K562 (cell line): ENCODE measurements around the gene PLAAT4. TPM values are rescaled to one million over a fixed set of nuclear protein-coding genes. Genes with fewer than 3 reads are reported as not detected.

Source experiments
- BDP1 ChIP-seq: IDR thresholded peaks from 3 replicates; pipeline ENCODE4 v1.6.1; 2011; ENCODE audit not compliant: insufficient read length, insufficient read depth
- CBX8 ChIP-seq: fragments of 200-600 bp; sonication (generic); IDR thresholded peaks from 2 replicates; pipeline ENCODE4 v1.6.1; 2012; ENCODE audit warnings: borderline replicate concordance, mixed run types, low read depth, mild to moderate bottlenecking, moderate library complexity, mixed read lengths, low read length, control low read depth, inconsistent platforms; ENCODE audit not compliant: poor library complexity, severe bottlenecking; ENCODE audit errors: extremely low read depth
- CEBPG ChIP-seq, 3 experiments: fragments of 200-800 bp in 1 of 3; sonication (Bioruptor generic) in 1 of 3; sonication (generic) in 1 of 3; formaldehyde crosslinking in 1 of 3; IDR thresholded peaks in 2 of 3; conservative IDR thresholded peaks in 1 of 3; 2 replicates each; pipeline versions ENCODE4 v1.6.1 to v1.8.0; 2016 to 2022; ENCODE audit warnings: missing compliant biosample characterization in 2 of 3, missing genetic modification characterization in 2 of 3, mild to moderate bottlenecking in 1 of 3, missing genetic modification reagents in 1 of 3
- CREM ChIP-seq: IDR thresholded peaks from 2 replicates; pipeline ENCODE4 v1.6.1; 2014; ENCODE audit warnings: antibody characterized with exemption, low read depth
- DPF2 ChIP-seq: fragments of 450-650 bp; IDR thresholded peaks from 2 replicates; pipeline ENCODE4 v1.6.1; 2016
- EZH2 ChIP-seq: IDR thresholded peaks from 2 replicates; pipeline ENCODE4 v1.6.1; 2012; ENCODE audit warnings: low read depth, mild to moderate bottlenecking, inconsistent platforms, low read length, borderline replicate concordance
- FOXA3 ChIP-seq, 2 experiments: fragments of 450-650 bp in 1 of 2; sonication (generic) in 1 of 2; formaldehyde crosslinking; IDR thresholded peaks in 1 of 2; conservative IDR thresholded peaks in 1 of 2; 2 replicates each; pipeline versions ENCODE4 v1.4.0 to v1.8.0; 2020 to 2022; ENCODE audit warnings: mild to moderate bottlenecking in 2 of 2, missing genetic modification reagents in 1 of 2
- HDAC1 ChIP-seq, 2 experiments: fragments of 450-650 bp; IDR thresholded peaks; 2 replicates each; pipeline ENCODE4 v1.6.1; 2016 to 2017; ENCODE audit warnings: inconsistent platforms in 1 of 2, mild to moderate bottlenecking in 1 of 2, moderate library complexity in 1 of 2
- NBN ChIP-seq: fragments of 450-650 bp; IDR thresholded peaks from 2 replicates; pipeline ENCODE4 v1.6.1; 2016; ENCODE audit warnings: low read depth, mild to moderate bottlenecking
- RAD21 ChIP-seq, 2 experiments: fragments of 250-450 bp in 1 of 2; fragments of 450-650 bp in 1 of 2; sonication (Bioruptor Pico) in 1 of 2; formaldehyde crosslinking in 1 of 2; IDR thresholded peaks in 1 of 2; conservative IDR thresholded peaks in 1 of 2; 2 replicates each; pipeline versions ENCODE4 v1.4.0 to v1.8.0; 2020 to 2022; ENCODE audit warnings: mild to moderate bottlenecking in 2 of 2, moderate library complexity in 1 of 2
- SNRNP70 ChIP-seq: fragments of 200-400 bp; formaldehyde crosslinking; optimal IDR thresholded peaks from 2 replicates; pipeline ENCODE3; 2017; ENCODE audit warnings: low read depth, low read length
- STAT5A ChIP-seq: IDR thresholded peaks from 2 replicates; pipeline ENCODE4 v1.6.1; 2012; ENCODE audit warnings: low read length, inconsistent platforms, borderline replicate concordance
- TBL1XR1 ChIP-seq, 2 experiments: IDR thresholded peaks; 2 replicates each; pipeline ENCODE4 v1.6.1; 2012; ENCODE audit warnings: improper control_type of control experiment in 2 of 2, low read length in 2 of 2, mild to moderate bottlenecking in 1 of 2
- TCF3 ChIP-seq: sonication (generic); formaldehyde crosslinking; IDR thresholded peaks from 2 replicates; pipeline ENCODE4 v1.4.0; 2020; ENCODE audit warnings: mild to moderate bottlenecking, missing genetic modification reagents
- TCF7 ChIP-seq: sonication (generic); IDR thresholded peaks from 2 replicates; pipeline ENCODE4 v1.6.1; 2016; ENCODE audit warnings: antibody characterized with exemption, borderline replicate concordance
- ZFP30 ChIP-seq: fragments of 250-450 bp; sonication (Bioruptor Pico); IDR thresholded peaks from 2 replicates; pipeline ENCODE4 v1.8.0; 2022; ENCODE audit warnings: moderate library complexity, mild to moderate bottlenecking, inconsistent platforms, borderline replicate concordance
- ZNF282 ChIP-seq: sonication (generic); formaldehyde crosslinking; IDR thresholded peaks from 2 replicates; pipeline ENCODE4 v1.8.1; 2023; ENCODE audit warnings: missing genetic modification reagents
- polyA plus RNA-seq, 8 experiments: library from polyadenylated mRNA; depleted of rRNA in 4 of 8; stranded (reverse) in 5 of 8; unstranded in 3 of 8; fragments of >200 nt; fragmentation: Nextera tagmentation in 2 of 8; fragmentation: Illumina TruSeq in 1 of 8; extraction: Ambion mirVana in 2 of 8; extraction: Trizol in 1 of 8; gene quantifications; 2 replicates each; pipeline versions ENCODE4 v1.2.1 to v1.2.3, GENCODE V29; 2011 to 2014; ENCODE audit warnings: inconsistent platforms in 1 of 8, missing spikeins in 1 of 8
- total RNA-seq, 7 experiments: library from RNA; depleted of rRNA in 6 of 7; stranded (reverse); fragments of >200 nt in 6 of 7; fragmentation: Illumina TruSeq in 2 of 7; extraction: Trizol in 2 of 7; gene quantifications; 2 replicates each; pipeline versions ENCODE4 v1.2.1 to v1.2.3, GENCODE V29; 2011 to 2021; ENCODE audit warnings: low replicate concordance in 1 of 7
- TF ChIP-seq, protein P1 (sequence below): sonication (generic); formaldehyde crosslinking; IDR thresholded peaks from 2 replicates; pipeline ENCODE4 v1.8.1; 2023; ENCODE audit warnings: mild to moderate bottlenecking, missing genetic modification reagents
- TF ChIP-seq, protein P2 (sequence below): fragments of 450-650 bp; IDR thresholded peaks from 2 replicates; pipeline ENCODE4 v1.6.1; 2018; ENCODE audit not compliant: partially characterized antibody
- TF ChIP-seq, protein P3 (sequence below): fragments of 250-450 bp; sonication (Bioruptor Pico); IDR thresholded peaks from 2 replicates; pipeline ENCODE4 v1.5.0; 2022; ENCODE audit warnings: mild to moderate bottlenecking

Gene PLAAT4
- total and polyA plus RNA-seq, 9 of the 15 experiments (the other 6 are each of a cell fraction or from before 2014, with no cell fraction given) = 0.54 to 3.0 (median 1.3) TPM; not detected in 1

DNA sequence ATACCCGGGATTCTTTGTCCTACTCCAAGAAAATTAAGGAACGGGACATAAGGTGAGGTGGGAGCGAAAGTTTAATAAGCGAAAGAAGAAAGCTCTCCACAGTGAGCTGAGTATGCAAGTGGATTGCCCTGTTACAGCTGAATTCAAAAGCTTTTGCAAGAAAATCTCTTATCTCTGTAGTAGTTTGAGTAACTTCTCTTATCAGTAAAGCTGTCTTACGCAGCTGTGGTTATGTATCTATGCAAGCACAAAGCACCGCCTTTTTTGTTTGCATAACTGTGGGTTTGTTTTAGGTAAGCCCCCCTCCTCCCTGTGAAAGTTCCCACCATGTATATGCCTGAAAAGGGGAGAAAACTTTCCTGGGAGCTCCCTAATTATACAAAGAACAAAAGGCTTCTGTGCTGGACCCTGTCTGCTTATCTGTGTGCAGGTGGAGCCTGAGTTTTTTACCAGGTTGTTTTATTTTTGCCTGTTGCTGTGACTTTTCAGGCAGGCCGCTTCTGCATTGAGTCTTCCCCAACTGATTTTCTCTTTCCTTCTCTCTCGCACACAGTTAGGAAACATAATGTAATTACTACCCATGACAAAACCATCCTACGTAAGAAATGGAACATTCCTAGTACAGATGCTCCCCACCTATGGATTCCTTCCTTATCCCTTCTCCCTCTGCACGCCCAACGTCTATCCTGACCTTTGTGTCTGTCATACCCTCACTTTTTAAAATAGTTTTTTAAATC lies 44.8 kb upstream of the PLAAT4 start (continued):
- TF ChIP-seq, protein P1, sequence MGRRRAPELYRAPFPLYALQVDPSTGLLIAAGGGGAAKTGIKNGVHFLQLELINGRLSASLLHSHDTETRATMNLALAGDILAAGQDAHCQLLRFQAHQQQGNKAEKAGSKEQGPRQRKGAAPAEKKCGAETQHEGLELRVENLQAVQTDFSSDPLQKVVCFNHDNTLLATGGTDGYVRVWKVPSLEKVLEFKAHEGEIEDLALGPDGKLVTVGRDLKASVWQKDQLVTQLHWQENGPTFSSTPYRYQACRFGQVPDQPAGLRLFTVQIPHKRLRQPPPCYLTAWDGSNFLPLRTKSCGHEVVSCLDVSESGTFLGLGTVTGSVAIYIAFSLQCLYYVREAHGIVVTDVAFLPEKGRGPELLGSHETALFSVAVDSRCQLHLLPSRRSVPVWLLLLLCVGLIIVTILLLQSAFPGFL (CRISPR knock-in tag) = no peak
- TF ChIP-seq TCF7 = no peak
- TF ChIP-seq, protein P2, sequence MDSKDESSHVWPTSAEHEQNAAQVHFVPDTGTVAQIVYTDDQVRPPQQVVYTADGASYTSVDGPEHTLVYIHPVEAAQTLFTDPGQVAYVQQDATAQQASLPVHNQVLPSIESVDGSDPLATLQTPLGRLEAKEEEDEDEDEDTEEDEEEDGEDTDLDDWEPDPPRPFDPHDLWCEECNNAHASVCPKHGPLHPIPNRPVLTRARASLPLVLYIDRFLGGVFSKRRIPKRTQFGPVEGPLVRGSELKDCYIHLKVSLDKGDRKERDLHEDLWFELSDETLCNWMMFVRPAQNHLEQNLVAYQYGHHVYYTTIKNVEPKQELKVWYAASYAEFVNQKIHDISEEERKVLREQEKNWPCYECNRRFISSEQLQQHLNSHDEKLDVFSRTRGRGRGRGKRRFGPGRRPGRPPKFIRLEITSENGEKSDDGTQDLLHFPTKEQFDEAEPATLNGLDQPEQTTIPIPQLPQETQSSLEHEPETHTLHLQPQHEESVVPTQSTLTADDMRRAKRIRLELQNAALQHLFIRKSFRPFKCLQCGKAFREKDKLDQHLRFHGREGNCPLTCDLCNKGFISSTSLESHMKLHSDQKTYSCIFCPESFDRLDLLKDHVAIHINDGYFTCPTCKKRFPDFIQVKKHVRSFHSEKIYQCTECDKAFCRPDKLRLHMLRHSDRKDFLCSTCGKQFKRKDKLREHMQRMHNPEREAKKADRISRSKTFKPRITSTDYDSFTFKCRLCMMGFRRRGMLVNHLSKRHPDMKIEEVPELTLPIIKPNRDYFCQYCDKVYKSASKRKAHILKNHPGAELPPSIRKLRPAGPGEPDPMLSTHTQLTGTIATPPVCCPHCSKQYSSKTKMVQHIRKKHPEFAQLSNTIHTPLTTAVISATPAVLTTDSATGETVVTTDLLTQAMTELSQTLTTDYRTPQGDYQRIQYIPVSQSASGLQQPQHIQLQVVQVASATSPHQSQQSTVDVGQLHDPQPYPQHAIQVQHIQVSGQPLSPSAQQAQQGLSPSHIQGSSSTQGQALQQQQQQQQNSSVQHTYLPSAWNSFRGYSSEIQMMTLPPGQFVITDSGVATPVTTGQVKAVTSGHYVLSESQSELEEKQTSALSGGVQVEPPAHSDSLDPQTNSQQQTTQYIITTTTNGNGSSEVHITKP = peak; percentile 70
- peak; percentile 71 for TF ChIP-seq TCF3 (CRISPR knock-in tag)
- TF ChIP-seq, protein P3, sequence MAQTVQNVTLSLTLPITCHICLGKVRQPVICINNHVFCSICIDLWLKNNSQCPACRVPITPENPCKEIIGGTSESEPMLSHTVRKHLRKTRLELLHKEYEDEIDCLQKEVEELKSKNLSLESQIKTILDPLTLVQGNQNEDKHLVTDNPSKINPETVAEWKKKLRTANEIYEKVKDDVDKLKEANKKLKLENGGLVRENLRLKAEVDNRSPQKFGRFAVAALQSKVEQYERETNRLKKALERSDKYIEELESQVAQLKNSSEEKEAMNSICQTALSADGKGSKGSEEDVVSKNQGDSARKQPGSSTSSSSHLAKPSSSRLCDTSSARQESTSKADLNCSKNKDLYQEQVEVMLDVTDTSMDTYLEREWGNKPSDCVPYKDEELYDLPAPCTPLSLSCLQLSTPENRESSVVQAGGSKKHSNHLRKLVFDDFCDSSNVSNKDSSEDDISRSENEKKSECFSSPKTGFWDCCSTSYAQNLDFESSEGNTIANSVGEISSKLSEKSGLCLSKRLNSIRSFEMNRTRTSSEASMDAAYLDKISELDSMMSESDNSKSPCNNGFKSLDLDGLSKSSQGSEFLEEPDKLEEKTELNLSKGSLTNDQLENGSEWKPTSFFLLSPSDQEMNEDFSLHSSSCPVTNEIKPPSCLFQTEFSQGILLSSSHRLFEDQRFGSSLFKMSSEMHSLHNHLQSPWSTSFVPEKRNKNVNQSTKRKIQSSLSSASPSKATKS (CRISPR knock-in tag) = no peak
- TF ChIP-seq STAT5A = 0 out of 2 replicates have a peak, but pooled peaks have one; percentile 30
- TF ChIP-seq ZNF282 (CRISPR knock-in tag) = no peak
- TF ChIP-seq BDP1 = no peak
- no peak for TF ChIP-seq CBX8
- TF ChIP-seq CEBPG (CRISPR knock-in tag; IDR thresholded peaks at IDR 0.05) = no peak
- peak; percentile 76 to 85 for TF ChIP-seq CEBPG (tag; conservative IDR thresholded peaks at IDR 0.05 in 1 of 2, IDR thresholded peaks at IDR 0.05 in 1 of 2)
- peak in 1 of 2 experiments; percentile 47; a peak in 1 of 4 replicates for TF ChIP-seq TBL1XR1 (IDR thresholded peaks at IDR 0.05; ENCODE audit: low read length in 2 of 2)
- no peak for TF ChIP-seq SNRNP70
- TF ChIP-seq FOXA3 (CRISPR knock-in tag; conservative IDR thresholded peaks at IDR 0.05 in 1 of 2, IDR thresholded peaks at IDR 0.05 in 1 of 2) = peak in 1 of 2 experiments; percentile 72; a peak in 2 of 4 replicates
- no peak for TF ChIP-seq ZFP30 (CRISPR knock-in tag)
- 0 out of 2 replicates have a peak, but pooled peaks have one; percentile 51 for TF ChIP-seq NBN
- TF ChIP-seq CREM = peak; percentile 71
- TF ChIP-seq HDAC1 (IDR thresholded peaks at IDR 0.05) = no peak; a peak in 1 of 4 replicates
- TF ChIP-seq EZH2 = no peak
- TF ChIP-seq RAD21 (CRISPR knock-in tag; conservative IDR thresholded peaks at IDR 0.05 in 1 of 2, IDR thresholded peaks at IDR 0.05 in 1 of 2) = peak in 1 of 2 experiments; percentile 23; a peak in 1 of 4 replicates
- peak; percentile 75 for TF ChIP-seq DPF2
